B cell (primary cell): ENCODE measurements around the gene ZFYVE21. TPM values are rescaled to one million over a fixed set of nuclear protein-coding genes. Genes with fewer than 3 reads are reported as not detected.

Source experiments
- ATAC-seq: fragments of 200-7000 bp; cut with Tn5 transposase; one replicate; pipeline ENCODE4 v1.10.0; 2021; ENCODE audit warnings: low read depth, mild to moderate bottlenecking, moderate number of reproducible peaks, moderate library complexity
- CTCF ChIA-PET: fragments of 350-600 bp; sonication (Branson Sonifier 250); formaldehyde crosslinking; loops from one replicate; lab custom pipeline; 2021; ENCODE audit warnings: antibody characterized with exemption, inconsistent platforms; lab: Charles Lee
- POLR2A ChIA-PET: fragments of 350-600 bp; sonication (Branson Sonifier 250); formaldehyde crosslinking; loops from one replicate; lab custom pipeline; 2021; ENCODE audit warnings: antibody characterized with exemption; lab: Charles Lee
- DNase-seq: peaks from one replicate; pipeline ENCODE4 v3.0.0; 2013
- H2AFZ ChIP-seq: 2 replicates; pipeline ENCODE4 v1.6.1; 2012; ENCODE audit warnings: mild to moderate bottlenecking, low read depth, low read length; ENCODE audit not compliant: insufficient read depth, poor library complexity, severe bottlenecking
- H3K27ac ChIP-seq, 2 donors: 1 replicate in 1 of 2; 2 replicates in 1 of 2; pipeline ENCODE4 v1.5.1; 2012 to 2013; ENCODE audit warnings: low read length in 2 of 2, mild to moderate bottlenecking in 2 of 2, moderate library complexity in 1 of 2
- H3K27me3 ChIP-seq, 4 experiments: fragments of 200-600 bp in 1 of 4; sonication (generic) in 1 of 4; replicated peaks in 1 of 4; 1 replicate in 2 of 4; 2 replicates in 2 of 4; pipeline versions ENCODE4 v1.6.1 to v1.7.0; 2013 to 2016; ENCODE audit warnings: low read length in 3 of 4, mild to moderate bottlenecking in 2 of 4, mixed read lengths in 1 of 4, moderate library complexity in 1 of 4; ENCODE audit not compliant: insufficient read depth in 4 of 4, control insufficient read depth in 3 of 4; ENCODE audit errors: control extremely low read depth in 1 of 4
- H3K36me3 ChIP-seq, 2 experiments: replicated peaks in 1 of 2; 1 replicate in 1 of 2; 2 replicates in 1 of 2; pipeline versions ENCODE4 v1.6.1 to v1.7.1; 2013; ENCODE audit warnings: low read length in 1 of 2; ENCODE audit not compliant: insufficient read depth in 2 of 2, control insufficient read depth in 1 of 2; ENCODE audit errors: control extremely low read depth in 1 of 2, extremely low read depth in 1 of 2
- H3K4me1 ChIP-seq, 2 donors: fragments of 200-600 bp in 1 of 2; sonication (generic) in 1 of 2; 1 replicate in 1 of 2; 2 replicates in 1 of 2; pipeline versions ENCODE4 v1.5.1 to v1.6.1; 2013 to 2017; ENCODE audit warnings: low read length in 2 of 2; ENCODE audit not compliant: control insufficient read depth in 2 of 2, insufficient read depth in 2 of 2
- H3K4me2 ChIP-seq: replicated peaks from 2 replicates; pipeline ENCODE3; 2012; ENCODE audit warnings: mild to moderate bottlenecking, low read depth, low read length; ENCODE audit not compliant: poor library complexity, severe bottlenecking
- H3K4me3 ChIP-seq, 5 experiments: fragments of 200-600 bp in 1 of 5; sonication (generic) in 1 of 5; 1 replicate in 3 of 5; 2 replicates in 2 of 5; pipeline versions ENCODE4 v1.5.1 to v1.7.0; 2011 to 2016; ENCODE audit warnings: low read length in 4 of 5, mild to moderate bottlenecking in 4 of 5, low read depth in 2 of 5, control low read depth in 1 of 5, moderate library complexity in 1 of 5; ENCODE audit not compliant: insufficient read depth in 1 of 5; ENCODE audit errors: control extremely low read depth in 1 of 5, extremely low read depth in 1 of 5
- H3K79me2 ChIP-seq: fragments of 200-600 bp; sonication (generic); one replicate; pipeline ENCODE4 v1.6.0; 2016; ENCODE audit warnings: low read length; ENCODE audit not compliant: control insufficient read depth, insufficient read depth
- H3K9ac ChIP-seq: fragments of 200-600 bp; sonication (generic); 2 replicates; pipeline ENCODE4 v1.6.1; 2017; ENCODE audit warnings: mild to moderate bottlenecking, low read length, moderate library complexity
- H3K9me3 ChIP-seq, 3 donors: one replicate each; pipeline versions ENCODE4 v1.6.1 to v1.7.1; 2013; ENCODE audit warnings: low read length in 2 of 3; ENCODE audit not compliant: control insufficient read depth in 2 of 3, insufficient read depth in 1 of 3; ENCODE audit errors: control extremely low read depth in 1 of 3
- H4K20me1 ChIP-seq: 2 replicates; pipeline ENCODE4 v1.6.0; 2012; ENCODE audit warnings: mild to moderate bottlenecking, low read length; ENCODE audit not compliant: insufficient read depth, control insufficient read depth, poor library complexity, severe bottlenecking
- H3K27ac Mint-ChIP-seq: one replicate; pipeline ENCODE4 v1.8.0; 2021; ENCODE audit warnings: mixed read lengths
- H3K27me3 Mint-ChIP-seq: one replicate; pipeline ENCODE4 v1.8.0; 2021; ENCODE audit warnings: mixed read lengths
- H3K4me1 Mint-ChIP-seq: one replicate; pipeline ENCODE4 v1.8.0; 2021; ENCODE audit warnings: mixed read lengths
- H3K4me3 Mint-ChIP-seq: one replicate; pipeline ENCODE4 v1.8.0; 2021; ENCODE audit warnings: mixed read lengths
- H3K9me3 Mint-ChIP-seq: one replicate; pipeline ENCODE4 v1.8.0; 2022; ENCODE audit warnings: mixed read lengths; ENCODE audit not compliant: insufficient read depth
- CTCF ChIP-seq: fragments of 200-600 bp; IDR thresholded peaks from one replicate; pipeline ENCODE4 v1.8.0; 2022; ENCODE audit warnings: antibody characterized with exemption, mild to moderate bottlenecking
- EZH2 ChIP-seq: IDR thresholded peaks from 2 replicates; pipeline ENCODE4 v1.6.1; 2012; ENCODE audit warnings: borderline replicate concordance, low read depth, mild to moderate bottlenecking, moderate library complexity, low read length; ENCODE audit not compliant: insufficient read depth, poor library complexity, severe bottlenecking
- WGBS: methylation state at CpG from one replicate; pipeline ENCODE4 v1.1.5; 2013; ENCODE audit warnings: missing lambda C conversion rate; ENCODE audit not compliant: insufficient coverage; 5-methylcytosine and 5-hydroxymethylcytosine counted together
- intact Hi-C: fragments of 100-400 bp; cut with micrococcal nuclease; formaldehyde crosslinking; loops from one replicate; pipeline ENCODE4 v1.10.0; 2022
- polyA plus RNA-seq: library from polyadenylated mRNA; depleted of rRNA; stranded (reverse); fragments of >200 nt; gene quantifications from 2 replicates; pipeline ENCODE4 v1.2.3, GENCODE V29; 2012
- total RNA-seq, 2 donors: library from RNA; stranded (reverse); fragments of 120-200 nt in 1 of 2; gene quantifications; 1 replicate in 1 of 2; 2 replicates in 1 of 2; pipeline versions ENCODE4 v1.2.3 to v1.2.4, GENCODE V29; 2013 to 2022

Gene ZFYVE21
- total and polyA plus RNA-seq, 2 donors (not counting 1 experiment from before 2014, with no cell fraction given): 17.0 to 18.6 TPM

GRCh38 chr14:103724116-103724515 lies 8.5 kb downstream of the ZFYVE21 start:
- ChIA-PET CTCF (no interaction called here), POLR2A (no interaction called here)
- TF ChIP-seq CTCF (no peak), EZH2 (no peak)
- H3K27ac ChIP-seq: no peak overlapping the region
- H3K4me1 Mint-ChIP-seq: peaks cover 4% of the 10 kb centered on the region
- no peak overlapping the region for H3K4me3 ChIP-seq
- no peak overlapping the region for H3K4me2 ChIP-seq
- peaks cover 0 to 5% of the 10 kb centered on the region in 2 experiments for H3K36me3 ChIP-seq
- intact Hi-C loops: no loop called here
- no peak overlapping the region for H3K27ac Mint-ChIP-seq
- H3K27me3 ChIP-seq: no peaks in the 10 kb centered on the region
- peaks cover 10% of the 10 kb centered on the region for H3K79me2 ChIP-seq
- no peak overlapping the region for H2AFZ ChIP-seq
- no peak for DNase-seq
- ATAC-seq: no peak
- no peaks in the 10 kb centered on the region for H3K9me3 ChIP-seq
- 83% methylated on average over 18 of the region's 20 CpGs for WGBS
- no peaks in the 10 kb centered on the region for H3K27me3 Mint-ChIP-seq
- H3K4me3 Mint-ChIP-seq: no peak overlapping the region
- no peaks in the 10 kb centered on the region for H3K9me3 Mint-ChIP-seq
- H4K20me1 ChIP-seq: peaks cover 19% of the 10 kb centered on the region
- no peaks in the 10 kb centered on the region for H3K4me1 ChIP-seq
- no peak overlapping the region for H3K9ac ChIP-seq

GRCh38 chr14:103725001-103725682 lies 9.5 kb downstream of the ZFYVE21 start:
- Histone ChIP-seq H2AFZ (no peak overlapping the region), H4K20me1 (peaks cover 13% of the 10 kb centered on the region), H3K4me3 (no peak overlapping the region), H3K27me3 (no peaks in the 10 kb centered on the region), H3K4me1 (no peaks in the 10 kb centered on the region), H3K9me3 (no peaks in the 10 kb centered on the region), H3K4me2 (no peak overlapping the region), H3K9ac (no peak overlapping the region), H3K36me3 (peaks cover 0 to 8% of the 10 kb centered on the region in 2 experiments), H3K79me2 (peaks cover 10% of the 10 kb centered on the region), H3K27ac (no peak overlapping the region)
- peaks cover under 1% of the 10 kb centered on the region for H3K4me1 Mint-ChIP-seq
- no peak overlapping the region for H3K4me3 Mint-ChIP-seq
- WGBS: 97% methylated on average over 29 of the region's 29 CpGs
- no peaks in the 10 kb centered on the region for H3K27me3 Mint-ChIP-seq
- H3K9me3 Mint-ChIP-seq: no peaks in the 10 kb centered on the region
- POLR2A ChIA-PET: no interaction called here
- no peak for ATAC-seq
- no peak for DNase-seq
- H3K27ac Mint-ChIP-seq: no peak overlapping the region
- intact Hi-C loops: no loop called here
- CTCF ChIA-PET: no interaction called here
- TF ChIP-seq EZH2 (no peak), CTCF (no peak)
